ENCODE results near the gene SLC25A44. TPM values are rescaled to one million over a fixed set of nuclear protein-coding genes. Genes with fewer than 3 reads are reported as not detected.
"Not testable (repeated sequence)": the region's sequence is repeated elsewhere in the genome, so short reads cannot be mapped to it uniquely, and the experiment has no call there.

SLC25A44 gene
- total RNA-seq, 1 donor from 2014 or later: 25.0 TPM

DNA sequence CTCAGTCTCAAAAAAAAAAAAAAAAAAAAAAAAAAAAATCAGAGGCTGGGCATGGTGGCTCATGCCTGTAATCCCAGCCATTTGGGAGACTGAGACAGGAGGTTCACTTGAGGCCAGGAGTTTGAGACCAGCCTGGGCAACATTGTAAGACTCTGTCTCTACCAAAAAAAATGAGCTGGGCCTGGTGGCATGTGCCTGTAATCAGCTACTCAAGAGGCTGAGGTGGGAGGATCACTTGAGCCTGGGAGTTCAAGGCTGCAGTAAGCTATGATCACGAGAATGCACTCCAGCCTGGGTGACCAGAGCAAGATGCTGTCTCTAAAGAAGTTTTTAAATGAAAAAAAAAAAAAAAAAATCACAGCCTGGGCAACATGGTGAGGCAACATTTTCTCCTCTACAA is 30.2 kb upstream of the SLC25A44 start:
- no peak for DNase-seq (ENCODE audit: low spot score)

DNA sequence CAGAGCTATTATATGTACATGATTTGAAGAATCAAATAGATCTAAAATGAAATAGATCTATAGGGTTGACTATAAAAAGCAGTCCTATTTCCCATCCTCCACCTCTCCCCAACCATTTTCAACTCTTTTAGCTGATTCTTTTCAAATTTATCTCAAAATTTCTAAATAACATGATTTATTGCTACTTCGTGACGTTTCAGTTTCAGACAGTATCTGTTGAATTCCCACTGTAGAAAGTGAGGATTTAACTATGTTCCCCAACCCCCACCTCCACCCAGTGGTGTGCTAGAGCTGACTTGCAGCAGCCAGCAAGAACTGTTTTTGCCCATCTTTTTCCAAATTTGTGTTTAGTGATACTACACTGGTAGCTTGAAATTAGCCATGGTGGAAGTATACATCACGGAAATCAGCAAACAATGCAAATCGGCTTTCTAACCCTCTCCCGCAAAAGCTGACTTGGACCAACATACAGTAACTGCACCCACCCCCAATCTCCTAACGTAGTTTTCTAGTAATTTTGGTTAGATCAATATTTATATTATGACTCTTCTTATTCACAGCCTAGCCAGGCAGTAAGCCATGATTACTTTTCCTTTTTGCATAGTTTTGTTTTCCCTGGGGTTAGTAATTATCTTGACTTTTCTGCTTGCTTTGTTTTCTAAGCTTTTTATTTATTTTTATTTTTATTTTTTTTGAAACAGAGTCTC is 29.6 kb upstream of the SLC25A44 start:
- DNase-seq (ENCODE audit: low spot score): no peak

DNA sequence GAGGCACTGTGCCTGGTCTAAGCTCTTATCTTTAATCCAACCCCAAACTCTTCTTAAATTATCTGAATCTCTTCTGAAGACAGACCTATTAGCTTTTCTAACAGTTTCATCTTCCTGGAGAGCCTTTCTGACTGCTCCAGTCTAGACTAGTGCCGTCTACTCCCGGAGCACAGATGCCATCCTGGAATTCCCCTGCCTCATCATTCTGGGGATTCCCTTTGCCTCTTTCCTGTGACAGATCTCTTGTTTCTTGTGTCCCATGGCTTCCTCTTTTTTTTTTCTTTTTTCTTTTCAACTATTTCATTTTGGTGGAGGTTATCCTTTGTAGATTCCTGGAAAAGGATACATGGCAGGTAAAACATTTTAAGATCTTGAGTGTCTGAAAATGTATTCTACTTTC is 28.8 kb upstream of the SLC25A44 start:
- no peak for DNase-seq (ENCODE audit: low spot score)

DNA sequence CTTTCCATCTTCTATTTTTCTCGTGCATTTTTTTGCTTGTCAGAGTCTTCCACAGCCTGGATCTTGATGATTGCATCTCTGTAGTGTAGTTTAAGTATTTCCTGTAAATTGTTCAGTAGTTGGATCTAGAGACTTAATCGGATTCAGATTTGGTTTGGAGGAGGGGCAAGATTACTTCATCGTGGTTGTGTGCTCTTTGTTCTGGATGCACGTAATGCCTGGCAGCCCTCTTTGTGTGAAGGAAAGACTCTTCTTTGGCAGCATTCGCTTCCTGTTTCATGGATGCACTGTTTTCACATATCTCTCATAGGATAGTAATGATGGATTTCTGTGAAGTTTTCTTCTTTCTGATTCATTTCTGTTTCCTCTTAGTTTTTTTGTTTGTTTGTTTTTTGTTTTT is 26.4 kb upstream of the SLC25A44 start:
- no peak for DNase-seq (ENCODE audit: low spot score)

DNA sequence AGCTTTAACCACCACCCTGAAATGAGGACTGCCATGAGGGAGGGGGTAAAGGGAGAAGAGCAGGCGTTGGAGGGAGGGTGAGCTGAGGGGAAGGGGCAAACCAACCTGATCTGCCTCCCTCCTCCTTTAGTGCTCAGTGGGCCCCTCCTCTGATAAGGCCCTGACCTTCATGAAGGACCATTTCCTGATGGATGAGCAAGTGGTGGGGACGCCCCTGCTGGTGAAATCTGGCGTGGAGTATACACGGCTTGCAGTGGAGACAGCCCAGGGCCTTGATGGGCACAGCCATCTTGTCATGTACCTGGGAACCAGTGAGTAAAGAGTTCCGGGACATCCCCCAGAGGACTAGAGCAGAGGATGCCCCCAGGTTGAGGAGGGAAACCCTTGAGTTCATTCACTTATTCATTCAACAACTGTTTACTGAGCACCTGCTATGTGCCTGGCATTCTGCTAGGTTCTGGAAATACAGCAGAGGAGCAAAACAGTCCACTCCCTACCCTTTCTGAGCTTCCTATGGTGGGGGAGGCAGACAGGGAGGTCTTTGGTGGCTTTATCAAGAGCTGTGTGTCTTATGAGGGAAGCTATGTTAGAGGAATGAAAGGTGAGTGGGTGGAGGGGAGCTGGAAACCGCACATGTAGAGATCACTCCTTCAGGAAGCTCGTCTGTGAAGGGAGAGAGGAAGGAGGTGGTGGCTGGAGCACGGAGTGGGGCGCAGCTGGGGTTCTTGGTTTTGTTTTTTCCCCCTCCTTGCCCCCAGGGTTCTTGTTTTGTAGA is 21.0 kb upstream of the SLC25A44 start:
- DNase-seq (ENCODE audit: low spot score): no peak

DNA sequence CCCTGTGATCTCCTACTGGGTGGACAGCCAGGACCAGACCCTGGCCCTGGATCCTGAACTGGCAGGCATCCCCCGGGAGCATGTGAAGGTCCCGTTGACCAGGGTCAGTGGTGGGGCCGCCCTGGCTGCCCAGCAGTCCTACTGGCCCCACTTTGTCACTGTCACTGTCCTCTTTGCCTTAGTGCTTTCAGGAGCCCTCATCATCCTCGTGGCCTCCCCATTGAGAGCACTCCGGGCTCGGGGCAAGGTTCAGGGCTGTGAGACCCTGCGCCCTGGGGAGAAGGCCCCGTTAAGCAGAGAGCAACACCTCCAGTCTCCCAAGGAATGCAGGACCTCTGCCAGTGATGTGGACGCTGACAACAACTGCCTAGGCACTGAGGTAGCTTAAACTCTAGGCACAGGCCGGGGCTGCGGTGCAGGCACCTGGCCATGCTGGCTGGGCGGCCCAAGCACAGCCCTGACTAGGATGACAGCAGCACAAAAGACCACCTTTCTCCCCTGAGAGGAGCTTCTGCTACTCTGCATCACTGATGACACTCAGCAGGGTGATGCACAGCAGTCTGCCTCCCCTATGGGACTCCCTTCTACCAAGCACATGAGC is 17.2 kb upstream of the SLC25A44 start:
- DNase-seq (ENCODE audit: low spot score): no peak

DNA sequence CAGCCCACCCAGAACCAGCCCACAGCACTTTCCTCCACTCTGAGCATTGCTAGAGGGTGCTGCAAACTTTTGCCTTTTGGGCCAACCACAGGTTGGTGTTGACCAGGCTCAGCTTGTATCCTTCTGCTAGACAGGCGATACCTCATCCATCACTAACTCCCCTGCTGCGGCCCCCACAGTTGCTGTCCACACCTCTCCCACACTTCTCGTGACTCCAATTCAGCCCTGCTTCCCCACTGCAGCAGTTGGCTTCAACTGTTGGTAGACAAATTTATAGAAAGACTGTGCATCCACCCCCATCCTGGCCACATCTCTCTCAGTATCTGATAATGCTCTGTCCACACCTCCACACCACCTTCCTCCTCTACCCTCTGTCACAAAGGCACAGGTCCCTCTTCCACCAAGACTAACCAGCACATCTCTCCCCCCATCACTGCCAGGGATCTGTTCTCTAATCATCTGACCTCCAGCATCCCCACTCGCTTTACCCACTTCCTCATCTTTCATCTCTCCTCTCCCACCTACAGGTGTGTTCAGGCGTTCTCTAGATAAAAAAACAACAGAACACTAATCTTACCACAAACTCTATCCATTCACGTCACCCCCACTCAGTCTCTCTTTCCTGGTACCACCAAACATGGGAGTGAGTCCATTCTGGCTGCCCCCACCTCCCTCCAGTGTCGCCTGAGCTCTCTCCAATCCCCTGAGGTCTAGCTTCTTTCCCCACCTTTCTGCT is 15.8 kb upstream of the SLC25A44 start:
- no peak for DNase-seq (ENCODE audit: low spot score)

DNA sequence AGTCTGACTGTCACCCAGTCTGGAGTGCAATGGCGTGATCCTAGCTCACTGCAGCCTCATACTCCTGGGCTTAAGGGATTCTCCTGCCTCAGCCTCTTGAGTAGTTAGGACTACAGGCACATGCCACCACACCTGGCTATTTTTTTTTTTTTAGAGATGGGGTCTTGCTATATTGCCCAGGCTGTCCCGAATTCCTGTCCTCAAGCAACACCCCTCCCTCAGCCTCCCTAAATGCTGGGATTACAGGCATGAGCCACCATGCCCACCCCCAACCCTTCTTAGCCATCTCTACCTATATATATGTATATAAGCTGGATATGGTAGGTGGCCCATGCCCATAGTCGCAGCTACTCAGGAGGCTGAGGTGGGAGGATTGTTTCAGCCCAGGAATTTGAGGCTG is 13.4 kb upstream of the SLC25A44 start:
- DNase-seq (ENCODE audit: low spot score): no peak

DNA sequence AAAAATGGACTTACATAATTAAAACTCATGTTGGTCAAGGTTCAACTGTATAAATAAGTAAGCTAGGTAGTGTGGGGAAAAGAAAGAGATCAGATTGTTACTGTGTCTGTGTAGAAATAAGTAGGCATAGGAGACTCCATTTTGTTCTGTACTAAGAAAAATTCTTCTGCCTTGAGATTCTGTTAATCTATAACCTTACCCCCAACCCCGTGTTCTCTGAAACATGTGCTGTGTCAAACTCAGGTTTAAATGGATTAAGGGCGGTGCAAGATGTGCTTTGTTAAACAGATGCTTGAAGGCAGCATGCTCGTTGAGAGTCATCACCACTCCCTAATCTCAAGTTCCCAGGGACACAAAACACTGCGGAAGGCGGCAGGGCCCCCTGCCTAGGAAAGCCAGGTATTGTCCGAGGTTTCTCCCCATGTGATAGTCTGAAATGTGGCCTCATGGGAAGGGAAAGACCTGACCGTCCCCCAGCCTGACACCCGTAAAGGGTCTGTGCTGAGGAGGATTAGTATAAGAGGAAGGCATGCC is 12.4 kb upstream of the SLC25A44 start:
- DNase-seq (ENCODE audit: low spot score): not testable (repeated sequence)

DNA sequence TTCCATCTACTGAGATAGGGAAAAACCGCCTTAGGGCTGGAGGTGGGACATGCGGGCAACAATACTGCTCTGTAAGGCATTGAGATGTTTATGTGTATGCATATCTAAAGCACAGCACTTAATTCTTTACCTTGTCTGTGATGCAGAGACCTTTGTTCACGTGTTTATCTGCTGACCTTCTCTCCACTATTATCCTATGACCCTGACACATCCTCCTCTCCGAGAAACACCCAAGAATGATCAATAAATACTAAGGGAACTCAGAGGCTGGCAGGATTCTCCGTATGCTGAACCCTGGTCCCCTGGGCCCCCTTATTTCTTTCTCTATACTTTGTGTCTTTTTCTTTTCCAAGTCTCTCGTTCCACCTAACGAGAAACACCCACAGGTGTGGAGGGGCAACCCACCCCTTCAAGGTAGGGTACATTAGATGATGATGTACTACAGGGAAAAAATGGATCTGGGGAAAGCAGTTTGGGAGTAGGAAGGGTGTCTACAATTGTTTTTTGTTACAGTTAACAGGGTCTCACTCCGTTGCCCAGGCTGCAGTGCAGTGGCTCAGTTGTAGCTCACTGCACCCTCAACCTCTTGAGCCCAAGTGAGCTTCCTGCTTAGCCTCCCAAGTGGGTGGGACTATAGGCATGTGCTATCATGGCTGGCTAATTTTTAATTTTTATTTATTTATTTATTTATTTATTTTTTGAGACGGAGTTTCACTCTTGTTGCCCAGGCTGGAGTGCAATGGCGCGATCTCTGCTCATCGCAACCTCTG is 11.7 kb upstream of the SLC25A44 start:
- DNase-seq (ENCODE audit: low spot score): peak; percentile 25

DNA sequence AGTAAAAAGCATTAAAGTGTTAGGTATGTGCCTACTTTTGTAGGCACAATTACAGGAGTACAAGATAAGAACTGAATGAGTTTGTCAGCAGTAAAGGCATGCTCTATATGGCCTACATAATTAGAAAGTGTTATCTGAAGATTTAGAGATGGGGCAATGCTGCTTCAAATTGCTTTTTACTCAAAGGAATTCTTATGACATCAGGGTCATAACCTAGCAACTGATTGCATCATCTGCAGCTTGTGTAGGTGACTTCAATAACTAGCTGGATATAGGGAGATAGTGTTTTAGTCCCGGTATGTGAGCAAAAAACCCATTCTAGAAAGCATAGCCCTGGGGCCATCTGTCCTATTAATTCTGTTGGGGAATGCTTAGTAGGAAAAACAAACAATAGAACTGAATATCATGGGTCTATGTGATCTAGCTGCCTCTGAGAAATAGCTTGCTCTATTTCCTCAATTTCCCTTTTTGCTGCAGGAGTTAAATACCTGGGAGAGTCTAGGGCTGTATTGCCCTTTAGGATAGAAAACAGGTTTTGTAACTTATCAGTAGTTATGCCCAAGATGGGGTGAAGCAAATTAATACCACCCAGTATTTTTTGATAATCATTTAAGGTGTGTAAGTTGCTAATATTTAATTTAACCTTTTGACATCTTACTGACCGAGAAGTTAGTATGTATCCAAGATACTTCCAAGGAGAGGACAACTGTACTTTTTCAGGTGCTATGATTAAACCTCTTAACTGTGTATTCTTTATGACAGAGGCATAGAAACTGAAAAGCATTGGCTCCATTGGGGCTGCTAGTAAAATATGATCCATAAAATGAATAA is 7.3 kb upstream of the SLC25A44 start:
- not testable (repeated sequence) for DNase-seq (ENCODE audit: low spot score)

DNA sequence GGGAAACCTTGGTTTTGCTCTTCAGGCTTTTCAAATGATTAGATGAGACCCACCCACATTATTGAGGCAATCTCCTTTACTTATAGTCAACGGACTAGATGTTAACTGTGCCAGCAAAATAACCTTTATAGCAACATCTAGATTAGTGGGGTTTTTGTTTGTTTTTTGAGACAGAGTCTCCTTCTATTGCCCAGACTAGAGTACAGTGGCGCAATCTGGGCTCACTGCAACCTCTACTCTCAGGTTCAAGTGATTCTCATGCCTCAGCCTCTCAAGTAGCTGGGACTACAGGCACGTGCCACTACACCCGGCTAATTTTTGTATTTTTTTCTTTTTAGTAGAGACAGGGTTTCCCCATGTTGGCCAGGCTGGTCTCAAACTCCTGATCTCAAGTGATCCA is 3.6 kb upstream of the SLC25A44 start:
- DNase-seq (ENCODE audit: low spot score): not testable (repeated sequence)

DNA sequence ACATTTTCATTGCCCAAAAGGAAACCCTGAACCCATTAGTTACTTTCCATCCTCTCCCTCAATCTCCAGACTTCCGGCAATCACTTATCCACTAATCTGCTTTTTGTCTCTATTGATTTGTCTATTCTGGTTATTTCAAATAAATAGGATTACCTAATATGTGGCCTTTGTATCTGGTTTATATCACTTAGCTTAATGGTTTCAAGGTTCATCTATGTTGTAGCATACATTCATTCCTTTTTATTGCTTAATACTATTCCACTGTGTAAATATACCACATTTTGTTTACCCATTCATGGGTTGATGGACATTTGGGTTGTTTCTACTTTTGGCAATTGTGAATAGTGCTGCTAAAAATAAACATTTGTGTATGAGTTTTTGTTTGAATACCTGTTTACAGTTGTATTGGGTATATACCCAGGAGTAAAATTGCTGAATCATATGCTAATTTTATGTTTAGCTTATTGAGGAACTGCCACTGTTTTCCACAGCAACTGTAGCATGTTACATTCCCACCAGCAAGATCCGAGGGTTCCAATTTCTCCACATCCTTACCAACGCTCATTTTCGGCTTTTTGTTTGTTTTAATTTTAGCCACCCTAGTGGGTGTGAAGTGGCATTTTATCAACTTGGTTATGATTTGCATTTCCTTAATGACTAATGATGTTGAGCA is 2.5 kb upstream of the SLC25A44 start:
- no peak for DNase-seq (ENCODE audit: low spot score)

DNA sequence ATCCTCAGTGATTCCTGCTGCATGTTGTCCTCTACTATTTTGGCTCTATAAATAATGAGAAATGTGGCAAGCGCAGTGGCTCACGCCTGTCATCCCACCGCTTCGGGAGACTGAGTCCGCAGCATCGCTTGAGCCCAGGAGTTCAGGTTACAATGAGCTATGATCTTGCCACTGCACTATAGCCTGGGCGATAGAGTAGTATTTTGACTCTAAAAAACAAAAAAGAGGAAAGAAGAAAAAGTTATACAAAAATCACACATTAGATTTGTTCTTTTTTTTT is 756 bp upstream of the SLC25A44 start:
- no peak for DNase-seq (ENCODE audit: low spot score)

DNA sequence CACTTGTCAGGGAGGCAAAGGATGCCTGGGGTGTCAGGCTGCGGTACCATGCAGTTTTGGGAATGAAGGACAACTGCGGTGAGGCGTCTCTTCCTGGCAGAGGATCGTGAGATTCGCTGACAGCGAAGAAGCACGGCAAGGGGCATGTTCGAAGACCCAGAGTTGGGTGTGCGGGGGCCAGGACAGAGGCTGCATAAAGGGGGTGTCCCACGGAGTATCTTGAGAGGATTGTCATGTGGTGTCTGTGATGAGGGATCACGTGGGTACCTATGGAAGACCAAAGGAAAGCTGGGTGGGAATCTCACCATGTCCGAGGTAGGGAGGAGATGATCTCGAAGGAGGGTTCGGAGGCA is 372 bp downstream of the SLC25A44 start:
- no peak for DNase-seq (ENCODE audit: low spot score)

DNA sequence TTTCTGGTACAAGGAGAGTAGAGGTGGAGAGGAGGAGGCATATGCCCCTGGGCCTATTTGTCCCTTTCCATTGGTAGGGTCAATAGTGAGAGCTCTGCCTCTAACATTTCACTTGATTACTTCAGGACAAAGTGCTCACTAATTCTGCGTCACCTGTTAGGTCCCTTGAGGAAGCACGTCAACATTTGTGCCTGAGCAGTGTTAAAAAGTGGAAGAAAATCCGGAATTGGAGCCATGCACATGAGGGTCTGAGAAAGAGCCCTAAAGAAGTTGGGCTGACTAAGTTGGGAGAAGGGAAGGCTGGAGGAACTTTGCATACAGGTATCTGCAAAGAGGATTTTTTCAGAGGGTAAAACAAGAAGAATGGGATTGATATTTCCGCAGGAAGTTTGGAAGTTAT is 1.9 kb downstream of the SLC25A44 start:
- DNase-seq (ENCODE audit: low spot score): no peak

DNA sequence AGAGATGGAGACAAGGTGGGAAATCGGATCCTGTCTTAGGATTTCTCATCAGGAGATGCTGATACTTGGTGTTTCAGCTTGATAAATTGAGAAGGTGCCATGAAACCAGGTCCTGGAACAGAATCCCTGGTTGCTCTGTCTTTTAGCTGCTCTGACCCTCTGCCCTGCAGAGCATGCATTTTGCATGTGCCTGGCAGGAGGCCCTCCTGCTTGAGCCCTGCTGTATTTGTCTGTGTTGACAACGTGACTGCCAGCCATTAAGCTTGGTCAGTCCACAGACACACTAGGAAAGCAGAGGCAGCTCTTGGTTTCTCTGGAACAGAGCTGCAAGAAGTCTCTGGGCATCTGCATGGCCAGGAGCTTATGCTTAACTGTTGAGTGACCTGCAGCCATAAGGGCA is 2.5 kb downstream of the SLC25A44 start:
- no peak for DNase-seq (ENCODE audit: low spot score)

DNA sequence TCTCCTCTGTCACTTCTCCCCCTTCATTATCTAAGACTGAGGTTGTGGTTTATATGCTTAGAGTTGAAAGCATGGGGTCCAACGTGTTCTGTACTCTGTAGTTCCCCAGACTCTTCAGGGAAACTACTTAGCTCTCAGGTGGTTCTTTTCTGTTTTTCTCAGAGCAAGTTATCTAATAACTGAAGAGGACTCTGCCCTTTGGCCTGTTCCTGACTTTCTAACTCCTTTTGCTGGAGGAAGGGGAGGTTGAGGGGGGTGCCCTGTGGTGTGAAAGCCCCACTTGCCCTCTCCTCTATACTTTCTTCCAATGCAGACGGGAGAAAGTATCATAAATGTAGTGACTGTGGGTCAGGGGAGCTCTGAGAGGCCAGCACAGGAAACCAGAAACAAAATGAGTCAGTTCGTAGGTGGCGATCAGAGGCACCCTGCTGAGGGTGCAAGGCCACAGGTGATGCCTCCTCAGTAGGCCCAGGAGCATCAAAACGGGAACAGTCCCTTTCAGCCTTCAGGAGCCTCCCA is 5.0 kb downstream of the SLC25A44 start:
- no peak for DNase-seq (ENCODE audit: low spot score)

DNA sequence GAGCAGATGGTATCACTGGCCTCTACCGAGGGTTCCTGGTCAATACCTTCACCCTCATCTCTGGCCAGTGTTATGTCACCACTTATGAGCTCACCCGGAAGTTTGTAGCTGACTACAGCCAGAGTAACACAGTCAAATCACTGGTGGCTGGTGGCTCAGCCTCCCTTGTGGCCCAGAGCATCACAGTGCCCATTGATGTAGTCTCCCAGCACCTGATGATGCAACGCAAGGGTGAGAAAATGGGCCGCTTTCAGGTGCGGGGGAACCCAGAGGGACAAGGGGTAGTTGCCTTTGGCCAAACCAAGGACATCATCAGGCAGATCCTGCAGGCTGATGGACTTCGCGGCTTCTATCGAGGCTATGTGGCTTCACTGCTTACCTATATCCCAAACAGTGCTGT is 6.1 kb downstream of the SLC25A44 start:
- DNase-seq (ENCODE audit: low spot score): no peak

DNA sequence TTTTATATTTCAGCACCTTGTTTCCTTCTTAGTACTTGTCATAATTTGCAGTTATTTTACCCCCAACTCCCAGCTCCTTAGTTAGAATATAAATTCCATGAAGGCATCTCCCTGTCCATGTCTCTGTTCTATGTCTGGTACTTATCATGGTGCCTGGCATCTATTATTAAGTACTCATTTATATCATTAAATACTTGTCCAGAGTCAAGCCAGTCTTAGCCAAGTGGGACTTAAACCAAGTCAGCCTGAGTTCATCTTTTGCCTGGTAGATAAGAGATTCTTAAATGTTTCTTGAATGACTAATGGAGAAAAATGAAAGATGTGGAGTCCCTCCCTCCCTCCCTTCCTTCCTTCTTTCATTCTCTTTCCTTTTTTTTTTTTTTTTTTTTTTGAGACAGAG is 9.4 kb downstream of the SLC25A44 start:
- no peak for DNase-seq (ENCODE audit: low spot score)

All from mucosa of gallbladder (tissue), 1 donor.